Measurements from ENCODE around the gene RAB3GAP2. TPM values are rescaled to one million over a fixed set of nuclear protein-coding genes. Genes with fewer than 3 reads are reported as not detected.
"Not testable (repeated sequence)": the region's sequence is repeated elsewhere in the genome, so short reads cannot be mapped to it uniquely, and the experiment has no call there.

The RAB3GAP2 gene
- total RNA-seq, 1 donor from 2014 or later: 107 TPM

DNA sequence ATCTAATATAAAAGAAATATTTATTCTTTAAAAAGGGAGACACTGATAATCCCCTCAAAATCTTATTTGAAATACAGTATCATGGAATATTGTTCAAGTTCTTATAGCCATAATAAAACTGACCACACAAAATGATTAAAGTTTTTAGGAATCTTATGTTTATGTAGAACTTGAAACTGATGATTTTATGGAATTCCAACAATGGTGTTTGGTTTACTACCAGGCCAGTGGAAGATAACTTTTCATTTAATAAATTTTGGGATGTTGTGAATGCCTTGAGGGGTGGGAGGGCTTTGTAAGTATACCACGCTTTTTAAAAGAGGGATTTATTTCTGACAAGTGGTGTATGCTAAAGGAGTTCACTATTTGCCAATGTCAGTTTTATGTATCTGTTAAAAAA is 87.7 kb downstream of the RAB3GAP2 start:
- intact Hi-C loops (cut with micrococcal nuclease): no loop called here
- Mint-ChIP-seq H3K27me3 (no peaks in the 10 kb centered on the region), H3K4me1 (no peaks in the 10 kb centered on the region), H3K4me3 (no peak overlapping the region), H3K36me3 (ENCODE audit: low read depth) (peaks cover 69% of the 10 kb centered on the region), H3K27ac (no peak overlapping the region), H3K9me3 (no peaks in the 10 kb centered on the region)
- no peak for DNase-seq
- no peak for TF ChIP-seq CTCF (IDR thresholded peaks at IDR 0.05)
- ChIA-PET POLR2A (no interaction called here), CTCF (no interaction called here)
- no peak for ATAC-seq (ENCODE audit: low read depth)

- Mint-ChIP-seq H3K27ac (no peak overlapping the region), H3K36me3 (ENCODE audit: low read depth) (peaks cover 70% of the 10 kb centered on the region), H3K4me1 (no peaks in the 10 kb centered on the region), H3K9me3 (no peaks in the 10 kb centered on the region), H3K27me3 (no peaks in the 10 kb centered on the region), H3K4me3 (no peak overlapping the region)
- intact Hi-C loops (cut with micrococcal nuclease): no loop called here
- TF ChIP-seq CTCF (IDR thresholded peaks at IDR 0.05): no peak
- ChIA-PET POLR2A (no interaction called here), CTCF (no interaction called here)
- ATAC-seq (ENCODE audit: low read depth) (no peak), DNase-seq (no peak)
Measured at GRCh38 chr1:220182656-220183055, 89.6 kb downstream of the RAB3GAP2 start.

DNA sequence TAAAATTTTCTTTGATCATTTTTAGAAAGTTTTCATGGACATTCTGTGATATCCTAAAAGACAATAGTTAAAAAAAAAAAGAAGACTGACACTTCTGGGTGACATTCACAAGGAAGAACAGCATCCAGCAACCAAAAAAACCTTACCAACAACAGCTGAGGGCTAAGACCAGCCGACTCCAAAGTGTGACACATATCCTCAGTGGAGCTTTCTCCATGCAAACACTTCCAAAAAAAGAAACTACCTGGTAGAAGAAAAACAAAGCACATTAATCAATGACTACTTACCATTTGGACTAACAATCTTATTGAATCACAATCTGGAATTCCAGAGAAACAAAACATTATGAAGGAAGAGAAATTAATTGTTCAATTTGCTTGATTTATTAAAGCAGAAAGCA is 90.1 kb downstream of the RAB3GAP2 start:
- intact Hi-C loops (cut with micrococcal nuclease): no loop called here
- no peak overlapping the region for H3K4me3 Mint-ChIP-seq
- no peaks in the 10 kb centered on the region for H3K9me3 Mint-ChIP-seq
- H3K27me3 Mint-ChIP-seq: no peaks in the 10 kb centered on the region
- CTCF ChIA-PET: interaction anchor here (1.2 kb wide), 1 partner anchor 115 kb away, joined by 4 read pairs; no protein-coding TSS in a partner anchor
- H3K36me3 Mint-ChIP-seq (ENCODE audit: low read depth): peaks cover 71% of the 10 kb centered on the region
- no peak for TF ChIP-seq CTCF (IDR thresholded peaks at IDR 0.05)
- no peak overlapping the region for H3K27ac Mint-ChIP-seq
- no peaks in the 10 kb centered on the region for H3K4me1 Mint-ChIP-seq
- POLR2A ChIA-PET: no interaction called here
- DNase-seq (no peak), ATAC-seq (ENCODE audit: low read depth) (no peak)

GRCh38 chr1:220176540-220176939 is 95.7 kb downstream of the RAB3GAP2 start:
- ChIA-PET CTCF (no interaction called here), POLR2A (no interaction called here)
- Mint-ChIP-seq H3K4me1 (no peaks in the 10 kb centered on the region), H3K36me3 (ENCODE audit: low read depth) (peaks cover 86% of the 10 kb centered on the region), H3K4me3 (no peak overlapping the region), H3K27ac (no peak overlapping the region), H3K27me3 (no peaks in the 10 kb centered on the region), H3K9me3 (no peaks in the 10 kb centered on the region)
- ATAC-seq (ENCODE audit: low read depth): no peak
- no peak for TF ChIP-seq CTCF (IDR thresholded peaks at IDR 0.05)
- DNase-seq: no peak
- intact Hi-C loops (cut with micrococcal nuclease): no loop called here

- no peak for ATAC-seq (ENCODE audit: low read depth)
- no peaks in the 10 kb centered on the region for H3K27me3 Mint-ChIP-seq
- no peak for TF ChIP-seq CTCF (IDR thresholded peaks at IDR 0.05)
- H3K4me1 Mint-ChIP-seq: no peaks in the 10 kb centered on the region
- no peak for DNase-seq
- peaks cover 85% of the 10 kb centered on the region for H3K36me3 Mint-ChIP-seq (ENCODE audit: low read depth)
- POLR2A ChIA-PET: no interaction called here
- intact Hi-C loops (cut with micrococcal nuclease): no loop called here
- no peak overlapping the region for H3K27ac Mint-ChIP-seq
- CTCF ChIA-PET: no interaction called here
- H3K9me3 Mint-ChIP-seq: no peaks in the 10 kb centered on the region
- H3K4me3 Mint-ChIP-seq: no peak overlapping the region
Measured at GRCh38 chr1:220170836-220171526, 101.3 kb downstream of the RAB3GAP2 start.

- POLR2A ChIA-PET: interaction anchor here (0.9 kb wide), 1 partner anchor 18 kb away, joined by 3 read pairs; no protein-coding TSS in a partner anchor
- CTCF ChIA-PET: not testable (repeated sequence)
Measured at GRCh38 chr1:220169887-220170286, 102.4 kb downstream of the RAB3GAP2 start.

More at GRCh38 chr1:220169887-220170286, 102.4 kb downstream of the RAB3GAP2 start:
- peaks cover 81% of the 10 kb centered on the region for H3K36me3 Mint-ChIP-seq (ENCODE audit: low read depth)
- H3K4me1 Mint-ChIP-seq; DNase-seq; H3K9me3 Mint-ChIP-seq; ATAC-seq (ENCODE audit: low read depth); H3K27ac Mint-ChIP-seq; H3K4me3 Mint-ChIP-seq; intact Hi-C loops (cut with micrococcal nuclease); H3K27me3 Mint-ChIP-seq: not testable (repeated sequence)

Measured in activated B cell treated with CpG ODN at 0.5 μM for 24 hours (primary cell).